Activated T-cell treated with anti-CD3 and anti-CD28 coated beads, Interleukin-2, amount 50 U/mL, for 4 hours (primary cell): Measurements from ENCODE around the gene CA10. TPM values are rescaled to one million over a fixed set of nuclear protein-coding genes. Genes with fewer than 3 reads are reported as not detected.

ENCODE experiments used
- ATAC-seq, 2 donors: fragments of 200-7000 bp; cut with Tn5 transposase; one replicate each; pipeline ENCODE4 v1.10.0; 2021
- DNase-seq: peaks from one replicate; pipeline ENCODE4 v3.0.0-alpha.2; 2020
- H3K27me3 Mint-ChIP-seq: one replicate; pipeline ENCODE4 v1.8.0; 2021; ENCODE audit warnings: low read depth, mixed read lengths
- H3K36me3 Mint-ChIP-seq: one replicate; pipeline ENCODE4 v1.8.0; 2022; ENCODE audit warnings: mixed read lengths; ENCODE audit not compliant: insufficient read depth
- H3K4me1 Mint-ChIP-seq: one replicate; pipeline ENCODE4 v1.8.0; 2021; ENCODE audit warnings: low read depth, mixed read lengths
- H3K4me3 Mint-ChIP-seq: one replicate; pipeline ENCODE4 v1.8.0; 2021; ENCODE audit warnings: mild to moderate bottlenecking, moderate library complexity, mixed read lengths
- H3K9me3 Mint-ChIP-seq: one replicate; pipeline ENCODE4 v1.8.0; 2021; ENCODE audit warnings: mixed read lengths
- total RNA-seq, 3 donors: library from RNA; stranded (reverse); gene quantifications; one replicate each; pipeline ENCODE4 v1.2.1, GENCODE V29; 2021

CA10 gene
- total RNA-seq, 3 donors from 2014 or later = not detected

GRCh38 chr17:51677875-51678274, 480.6 kb downstream of the CA10 start:
- no peak for DNase-seq
- no peak for ATAC-seq
- Mint-ChIP-seq H3K9me3 (no peaks in the 10 kb centered on the region), H3K4me1 (no peaks in the 10 kb centered on the region), H3K36me3 (no peaks in the 10 kb centered on the region), H3K27me3 (peaks cover 13% of the 10 kb centered on the region), H3K4me3 (no peak overlapping the region)

GRCh38 chr17:51676691-51677487, 481.6 kb downstream of the CA10 start:
- H3K36me3 Mint-ChIP-seq = no peaks in the 10 kb centered on the region
- H3K9me3 Mint-ChIP-seq = no peaks in the 10 kb centered on the region
- no peak overlapping the region for H3K4me3 Mint-ChIP-seq
- DNase-seq (no peak), ATAC-seq (no peak)
- H3K4me1 Mint-ChIP-seq = no peaks in the 10 kb centered on the region
- H3K27me3 Mint-ChIP-seq = peaks cover 13% of the 10 kb centered on the region

- H3K4me3 Mint-ChIP-seq = no peak overlapping the region
- no peaks in the 10 kb centered on the region for H3K9me3 Mint-ChIP-seq
- DNase-seq (no peak), ATAC-seq (no peak)
- no peaks in the 10 kb centered on the region for H3K4me1 Mint-ChIP-seq
- no peaks in the 10 kb centered on the region for H3K36me3 Mint-ChIP-seq
- peaks cover 13% of the 10 kb centered on the region for H3K27me3 Mint-ChIP-seq
These were observed 483.8 kb downstream of the CA10 start for GRCh38 chr17:51674579-51675255.

GRCh38 chr17:51673070-51673469, 485.4 kb downstream of the CA10 start:
- Mint-ChIP-seq H3K27me3 (peaks cover 13% of the 10 kb centered on the region), H3K36me3 (no peaks in the 10 kb centered on the region), H3K4me3 (no peak overlapping the region), H3K4me1 (no peaks in the 10 kb centered on the region), H3K9me3 (no peaks in the 10 kb centered on the region)
- DNase-seq (no peak), ATAC-seq (no peak)

- Mint-ChIP-seq H3K9me3 (no peaks in the 10 kb centered on the region), H3K4me1 (no peaks in the 10 kb centered on the region), H3K4me3 (no peak overlapping the region), H3K36me3 (no peaks in the 10 kb centered on the region), H3K27me3 (peaks cover 13% of the 10 kb centered on the region)
- DNase-seq (no peak), ATAC-seq (no peak)
These were observed 486.4 kb downstream of the CA10 start for GRCh38 chr17:51672065-51672464.

GRCh38 chr17:51670899-51671298, 487.6 kb downstream of the CA10 start:
- H3K9me3 Mint-ChIP-seq = no peaks in the 10 kb centered on the region
- no peaks in the 10 kb centered on the region for H3K36me3 Mint-ChIP-seq
- H3K4me1 Mint-ChIP-seq = no peaks in the 10 kb centered on the region
- no peak overlapping the region for H3K4me3 Mint-ChIP-seq
- ATAC-seq = no peak
- no peak for DNase-seq
- peaks cover 15% of the 10 kb centered on the region for H3K27me3 Mint-ChIP-seq

- ATAC-seq = no peak
- H3K4me1 Mint-ChIP-seq = no peaks in the 10 kb centered on the region
- H3K36me3 Mint-ChIP-seq = no peaks in the 10 kb centered on the region
These were observed 489.6 kb downstream of the CA10 start for GRCh38 chr17:51668963-51669246.

GRCh38 chr17:51668155-51668962, 490.2 kb downstream of the CA10 start:
- Mint-ChIP-seq H3K36me3 (no peaks in the 10 kb centered on the region), H3K4me1 (no peaks in the 10 kb centered on the region), H3K4me3 (no peak overlapping the region), H3K27me3 (peaks cover 8% of the 10 kb centered on the region), H3K9me3 (no peaks in the 10 kb centered on the region)
- DNase-seq (no peak), ATAC-seq (no peak)

More at GRCh38 chr17:51668963-51669246, 489.6 kb downstream of the CA10 start:
- Mint-ChIP-seq H3K4me3 (no peak overlapping the region), H3K9me3 (no peaks in the 10 kb centered on the region), H3K27me3 (peaks cover 13% of the 10 kb centered on the region)
- DNase-seq = no peak

GRCh38 chr17:51667706-51668083, 490.8 kb downstream of the CA10 start:
- Mint-ChIP-seq H3K4me1 (no peaks in the 10 kb centered on the region), H3K9me3 (no peaks in the 10 kb centered on the region), H3K4me3 (no peak overlapping the region), H3K36me3 (no peaks in the 10 kb centered on the region), H3K27me3 (peaks cover 7% of the 10 kb centered on the region)
- ATAC-seq (no peak), DNase-seq (no peak)

- no peak overlapping the region for H3K4me3 Mint-ChIP-seq
- no peaks in the 10 kb centered on the region for H3K36me3 Mint-ChIP-seq
- no peaks in the 10 kb centered on the region for H3K9me3 Mint-ChIP-seq
- peaks cover 7% of the 10 kb centered on the region for H3K27me3 Mint-ChIP-seq
- DNase-seq = no peak
- no peak for ATAC-seq
- no peaks in the 10 kb centered on the region for H3K4me1 Mint-ChIP-seq
These were observed 491.4 kb downstream of the CA10 start for GRCh38 chr17:51666971-51667705.

- DNase-seq (no peak), ATAC-seq (no peak)
- Mint-ChIP-seq H3K27me3 (peaks cover 11% of the 10 kb centered on the region), H3K4me3 (no peak overlapping the region), H3K9me3 (no peaks in the 10 kb centered on the region), H3K4me1 (no peaks in the 10 kb centered on the region), H3K36me3 (no peaks in the 10 kb centered on the region)
These were observed 496.1 kb downstream of the CA10 start for GRCh38 chr17:51662204-51663056.

- no peaks in the 10 kb centered on the region for H3K4me1 Mint-ChIP-seq
- no peak for DNase-seq
- H3K4me3 Mint-ChIP-seq = no peak overlapping the region
- peaks cover 11% of the 10 kb centered on the region for H3K27me3 Mint-ChIP-seq
- no peak for ATAC-seq
- H3K9me3 Mint-ChIP-seq = no peaks in the 10 kb centered on the region
- no peaks in the 10 kb centered on the region for H3K36me3 Mint-ChIP-seq
These were observed 497.1 kb downstream of the CA10 start for GRCh38 chr17:51661403-51661802.

- no peaks in the 10 kb centered on the region for H3K36me3 Mint-ChIP-seq
- ATAC-seq = no peak
- no peaks in the 10 kb centered on the region for H3K4me1 Mint-ChIP-seq
- no peak for DNase-seq
- H3K4me3 Mint-ChIP-seq = no peak overlapping the region
- H3K27me3 Mint-ChIP-seq = peaks cover 8% of the 10 kb centered on the region
- H3K9me3 Mint-ChIP-seq = no peaks in the 10 kb centered on the region
These were observed 498.2 kb downstream of the CA10 start for GRCh38 chr17:51660266-51660665.
